SKM-1 treated with dmso at 0.1 percent for 144 hours (cell line): ENCODE results near the gene CCDC17.
"Not testable (repeated sequence)": the region's sequence is repeated elsewhere in the genome, so short reads cannot be mapped to it uniquely, and the experiment has no call there.

ENCODE experiments used
- DNase-seq: peaks from one replicate; lab custom pipeline; 2025; ENCODE audit not compliant: unreplicated experiment; lab: John Stamatoyannopoulos, UW

CCDC17 gene

GRCh38 chr1:45622524-45623394 lies 1.1 kb downstream of the CCDC17 start:
- no peak for DNase-seq

- no peak for DNase-seq
These were observed 1.8 kb downstream of the CCDC17 start for GRCh38 chr1:45621895-45622523.

- DNase-seq: no peak
These were observed 2.4 kb downstream of the CCDC17 start for GRCh38 chr1:45621501-45621836.

GRCh38 chr1:45620588-45621500 lies 3.0 kb downstream of the CCDC17 start:
- no peak for DNase-seq

GRCh38 chr1:45619149-45619921 lies 4.5 kb downstream of the CCDC17 start:
- no peak for DNase-seq

GRCh38 chr1:45617618-45618017 lies 6.2 kb downstream of the CCDC17 start:
- no peak for DNase-seq

GRCh38 chr1:45615885-45616284 lies 8.0 kb downstream of the CCDC17 start:
- DNase-seq: no peak

GRCh38 chr1:45612941-45613579 lies 10.8 kb downstream of the CCDC17 start:
- DNase-seq: no peak

GRCh38 chr1:45610589-45611226 lies 13.1 kb downstream of the CCDC17 start:
- DNase-seq: no peak

- DNase-seq: no peak
These were observed 15.4 kb downstream of the CCDC17 start for GRCh38 chr1:45608175-45609156.

- no peak for DNase-seq
These were observed 16.3 kb downstream of the CCDC17 start for GRCh38 chr1:45607404-45608074.

GRCh38 chr1:45604239-45604638 lies 19.6 kb downstream of the CCDC17 start:
- DNase-seq: no peak

- DNase-seq: not testable (repeated sequence)
These were observed 27.1 kb downstream of the CCDC17 start for GRCh38 chr1:45596765-45597164.

- no peak for DNase-seq
These were observed 29.4 kb downstream of the CCDC17 start for GRCh38 chr1:45594412-45594811.

- DNase-seq: no peak
These were observed 34.0 kb downstream of the CCDC17 start for GRCh38 chr1:45589861-45590260.

- DNase-seq: no peak
These were observed 37.1 kb downstream of the CCDC17 start for GRCh38 chr1:45586769-45587168.

- no peak for DNase-seq
These were observed 38.3 kb downstream of the CCDC17 start for GRCh38 chr1:45585496-45586075.

- DNase-seq: no peak
These were observed 38.8 kb downstream of the CCDC17 start for GRCh38 chr1:45585110-45585426.
